ENCODE data around the gene CATSPER1.
"Not testable (repeated sequence)": the region's sequence is repeated elsewhere in the genome, so short reads cannot be mapped to it uniquely, and the experiment has no call there.

Gene CATSPER1

GRCh38 chr11:66016793-66017177, 9.5 kb downstream of the CATSPER1 start:
- no peak for DNase-seq

GRCh38 chr11:66015936-66016792, 10.1 kb downstream of the CATSPER1 start:
- no peak for DNase-seq

- DNase-seq: peak; percentile 31
These were observed 10.8 kb downstream of the CATSPER1 start for GRCh38 chr11:66015454-66015881.

DNA sequence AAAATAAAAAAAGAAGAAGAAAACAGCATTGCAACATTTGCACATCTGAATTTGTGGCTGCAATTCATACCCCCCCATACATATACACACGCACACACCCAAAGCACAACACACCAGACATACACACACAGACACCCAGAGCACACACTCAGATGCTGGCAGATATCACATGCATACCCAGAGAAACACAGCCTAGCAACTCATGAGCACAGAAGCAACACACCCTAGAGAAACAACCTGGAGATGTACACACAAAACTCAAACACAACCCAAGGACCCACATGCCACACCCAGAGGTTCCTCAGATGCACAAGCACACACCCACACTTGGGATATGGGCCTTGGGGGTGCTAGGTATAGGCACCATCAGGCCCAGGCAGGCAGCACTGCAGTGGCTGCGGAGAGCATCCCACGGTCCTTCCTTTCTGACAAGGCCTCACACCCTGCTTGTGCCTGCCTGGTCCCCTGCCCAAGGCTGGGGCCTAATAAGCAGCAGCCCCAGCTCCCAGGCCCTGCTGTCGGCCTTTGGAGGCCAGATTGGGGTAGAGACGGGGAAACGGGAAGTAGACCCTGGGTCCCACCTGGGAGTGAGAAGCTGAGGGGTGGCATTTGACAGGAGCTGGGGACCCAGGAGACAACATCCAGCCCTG, 11.3 kb downstream of the CATSPER1 start:
- DNase-seq: no peak

- DNase-seq: no peak
These were observed 12.5 kb downstream of the CATSPER1 start for GRCh38 chr11:66013762-66014100.

GRCh38 chr11:66012946-66013761, 13.1 kb downstream of the CATSPER1 start:
- no peak for DNase-seq

DNA sequence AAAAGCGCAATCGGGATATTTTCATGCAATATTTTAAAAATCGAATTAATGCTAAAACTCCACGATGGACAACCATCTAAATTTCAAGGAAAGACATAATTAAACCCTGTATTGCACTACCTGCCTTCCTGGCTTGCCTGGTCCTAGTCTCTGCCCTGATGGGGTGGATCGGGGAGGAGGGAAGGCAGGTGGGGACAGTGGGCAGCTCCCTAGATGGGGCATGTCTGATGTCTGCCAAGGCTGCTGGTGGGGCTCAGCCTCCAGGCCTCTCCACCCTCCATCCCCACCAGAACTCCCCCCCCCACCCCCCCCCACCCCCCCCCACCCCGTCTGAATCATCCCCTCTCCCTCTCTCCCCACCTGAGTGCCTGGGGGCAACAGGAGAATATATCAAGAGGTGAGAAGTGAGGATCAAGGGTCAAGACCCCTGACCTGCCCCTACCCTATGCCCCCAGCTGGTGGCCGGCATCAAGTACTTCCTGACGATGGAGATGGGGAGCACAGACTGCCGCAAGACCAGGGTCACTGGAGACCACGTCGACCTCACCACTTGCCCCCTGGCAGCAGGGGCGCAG, 13.8 kb downstream of the CATSPER1 start:
- DNase-seq: no peak

GRCh38 chr11:66011785-66012303, 14.4 kb downstream of the CATSPER1 start, which contains the start of gene CST6:
Gene CST6 (plus strand): TSS chr11:66012008. CDS start chr11:66012045, 37 bp downstream.
- DNase-seq: no peak

DNA sequence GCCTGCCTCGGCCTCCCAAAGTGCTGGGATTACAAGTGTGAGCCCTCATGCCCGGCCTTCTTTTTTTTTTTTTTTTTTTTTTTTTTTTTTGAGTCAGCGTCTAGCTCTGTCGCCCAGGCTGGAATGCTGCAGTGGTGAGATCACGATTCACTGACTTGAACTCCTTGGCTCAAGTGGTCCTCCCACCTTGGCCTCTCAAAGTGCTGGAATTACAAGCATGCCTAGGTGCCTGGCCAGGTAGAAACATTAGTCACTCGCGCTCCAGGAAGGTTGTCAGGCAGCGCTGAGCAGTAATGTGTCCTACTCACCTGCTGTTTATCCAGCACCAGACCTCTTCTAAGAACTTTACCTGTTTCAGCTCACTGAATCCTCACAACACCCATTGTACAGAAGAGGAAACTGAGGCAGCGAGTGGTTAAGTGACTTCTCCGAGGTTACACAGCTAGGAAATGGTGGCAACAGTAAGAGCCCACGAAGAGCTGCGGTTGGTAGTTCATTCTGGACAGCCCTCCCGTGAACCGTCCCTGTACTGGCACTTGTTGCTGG, 15.0 kb downstream of the CATSPER1 start:
- no peak for DNase-seq

DNA sequence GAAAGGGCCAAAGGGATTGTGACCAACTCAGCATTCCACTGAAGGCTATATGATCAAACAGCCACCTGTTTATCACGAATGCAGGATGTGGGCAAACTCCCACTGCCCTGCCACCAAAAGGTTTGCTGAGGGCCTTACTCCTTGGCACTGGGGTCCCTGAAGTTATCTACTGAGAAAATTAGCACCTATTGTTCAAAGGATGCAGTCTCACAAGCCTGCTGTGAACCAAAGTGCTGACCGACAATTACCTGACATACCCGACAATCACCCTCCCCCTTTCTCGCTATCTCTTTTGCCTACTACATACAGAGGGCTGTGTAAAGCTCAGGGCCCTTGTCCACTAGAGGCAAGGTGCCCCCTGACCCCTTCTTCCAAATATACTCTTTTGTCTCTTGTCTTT, 16.2 kb downstream of the CATSPER1 start:
- not testable (repeated sequence) for DNase-seq

DNA sequence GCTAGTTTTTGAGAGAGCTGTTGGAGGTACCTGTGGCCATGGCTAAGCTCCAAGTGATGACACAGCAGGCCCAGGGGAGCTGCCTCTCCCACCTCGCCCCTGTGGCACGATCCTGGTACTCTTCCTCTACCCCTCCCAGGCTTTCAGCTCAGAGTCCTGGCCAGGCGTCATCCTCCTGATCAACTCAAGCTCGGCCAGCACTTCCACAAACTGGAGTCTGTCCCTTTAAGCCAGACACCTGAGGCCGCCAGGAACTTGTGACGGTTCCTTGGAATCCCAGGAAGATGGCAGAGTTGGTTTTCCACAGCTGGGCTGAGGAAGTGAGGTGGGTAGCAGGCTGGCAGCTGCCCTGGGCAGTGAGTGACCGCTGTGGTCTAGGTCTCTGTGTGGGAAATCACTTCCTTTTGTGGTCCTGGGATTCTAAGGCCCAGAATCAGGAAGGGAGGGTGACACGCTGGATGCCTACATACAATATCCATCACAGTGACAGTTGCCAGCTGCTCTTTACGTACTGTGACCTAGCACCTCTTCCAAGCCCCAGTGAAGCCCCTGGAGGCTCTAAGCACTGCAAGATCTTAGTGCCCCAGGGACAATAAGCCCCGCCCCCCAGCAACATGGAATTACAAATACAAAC, 17.7 kb downstream of the CATSPER1 start:
- no peak for DNase-seq

- no peak for DNase-seq
These were observed 18.2 kb downstream of the CATSPER1 start for GRCh38 chr11:66008095-66008467.

- DNase-seq: no peak
These were observed 19.1 kb downstream of the CATSPER1 start for GRCh38 chr11:66007201-66007634.

DNA sequence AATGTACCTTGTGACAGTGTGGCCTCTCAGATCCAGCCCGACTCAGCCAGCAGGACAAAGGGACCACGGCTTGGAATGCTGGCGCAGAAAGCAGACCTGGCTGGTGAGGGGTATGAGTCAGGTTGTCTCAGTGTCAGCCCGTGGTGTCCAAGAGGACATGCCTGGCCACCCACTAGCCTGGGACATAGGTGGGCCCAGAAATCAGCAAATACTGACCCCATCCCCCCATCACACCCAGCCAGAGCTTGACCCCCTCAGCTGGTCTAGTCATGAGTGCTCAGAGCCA, 19.4 kb downstream of the CATSPER1 start:
- DNase-seq: no peak

GRCh38 chr11:66006134-66006890, 20.0 kb downstream of the CATSPER1 start:
- no peak for DNase-seq

DNA sequence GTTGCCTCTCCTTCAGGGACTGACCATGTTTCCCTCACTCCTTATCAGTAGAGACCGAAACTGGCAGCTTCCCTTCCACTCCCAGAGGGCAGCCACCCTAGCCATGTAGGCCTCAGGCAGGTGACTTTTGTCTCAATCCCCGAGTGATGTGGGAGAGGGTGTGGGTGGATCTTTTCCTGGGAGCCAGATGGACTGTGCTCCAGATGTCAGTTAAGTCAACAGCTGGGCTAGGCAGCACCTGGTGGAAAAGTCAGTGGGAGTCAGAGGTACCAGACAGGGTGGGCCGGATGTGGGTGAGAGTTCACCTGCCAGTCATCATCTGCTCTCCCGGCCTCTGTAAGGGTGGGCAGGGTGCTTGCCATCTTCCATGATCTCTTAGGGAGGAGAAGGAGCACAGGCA, 22.1 kb downstream of the CATSPER1 start:
- no peak for DNase-seq

- DNase-seq: no peak
These were observed 23.0 kb downstream of the CATSPER1 start for GRCh38 chr11:66003291-66003690.

GRCh38 chr11:66002648-66003225, 23.5 kb downstream of the CATSPER1 start:
- DNase-seq: no peak

- DNase-seq: peak; percentile 94
These were observed 24.2 kb downstream of the CATSPER1 start, which contains the start of the genes BANF1 and EIF1AD for GRCh38 chr11:66001942-66002647. Gene BANF1 (plus strand): TSS chr11:66002503. CDS start chr11:66003251, 748 bp downstream. Gene EIF1AD (minus strand): TSS chr11:66002157. CDS start chr11:66000389, 1,768 bp downstream.

GRCh38 chr11:65997286-65997685, 29.0 kb downstream of the CATSPER1 start:
- DNase-seq: no peak
